ENCODE data around the gene AMOTL1.

The AMOTL1 gene

DNA sequence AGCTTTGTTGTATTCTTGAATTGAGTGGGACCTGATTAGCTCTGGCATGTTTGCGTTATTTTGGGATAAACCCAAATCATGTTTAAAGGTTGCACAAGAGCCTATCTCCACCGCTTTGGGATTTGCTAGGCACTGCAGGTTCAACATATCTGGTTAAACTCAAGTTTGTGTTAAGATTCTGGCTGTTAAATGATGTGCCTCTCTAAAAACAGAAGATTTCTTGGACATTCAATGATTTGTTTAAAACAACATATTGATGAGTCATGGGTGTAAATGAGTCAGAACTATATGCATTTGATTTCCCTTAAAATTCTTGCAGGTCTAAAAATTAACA, 67.4 kb downstream of the AMOTL1 start:
- Histone ChIP-seq H3K36me3 (peaks cover 73% of the 10 kb centered on the region), H3K27me3 (no peaks in the 10 kb centered on the region), H3K4me3 (ENCODE audit: low read depth, low read length) (no peak overlapping the region), H3K4me1 (no peaks in the 10 kb centered on the region; the same call in 1 of the 2 replicates), H3K9me3 (no peaks in the 10 kb centered on the region)
- TF ChIP-seq, protein P1, sequence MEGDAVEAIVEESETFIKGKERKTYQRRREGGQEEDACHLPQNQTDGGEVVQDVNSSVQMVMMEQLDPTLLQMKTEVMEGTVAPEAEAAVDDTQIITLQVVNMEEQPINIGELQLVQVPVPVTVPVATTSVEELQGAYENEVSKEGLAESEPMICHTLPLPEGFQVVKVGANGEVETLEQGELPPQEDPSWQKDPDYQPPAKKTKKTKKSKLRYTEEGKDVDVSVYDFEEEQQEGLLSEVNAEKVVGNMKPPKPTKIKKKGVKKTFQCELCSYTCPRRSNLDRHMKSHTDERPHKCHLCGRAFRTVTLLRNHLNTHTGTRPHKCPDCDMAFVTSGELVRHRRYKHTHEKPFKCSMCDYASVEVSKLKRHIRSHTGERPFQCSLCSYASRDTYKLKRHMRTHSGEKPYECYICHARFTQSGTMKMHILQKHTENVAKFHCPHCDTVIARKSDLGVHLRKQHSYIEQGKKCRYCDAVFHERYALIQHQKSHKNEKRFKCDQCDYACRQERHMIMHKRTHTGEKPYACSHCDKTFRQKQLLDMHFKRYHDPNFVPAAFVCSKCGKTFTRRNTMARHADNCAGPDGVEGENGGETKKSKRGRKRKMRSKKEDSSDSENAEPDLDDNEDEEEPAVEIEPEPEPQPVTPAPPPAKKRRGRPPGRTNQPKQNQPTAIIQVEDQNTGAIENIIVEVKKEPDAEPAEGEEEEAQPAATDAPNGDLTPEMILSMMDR (IDR thresholded peaks at IDR 0.05; ENCODE audit: low read depth, low read length) = no peak
- DNase-seq = no peak

DNA sequence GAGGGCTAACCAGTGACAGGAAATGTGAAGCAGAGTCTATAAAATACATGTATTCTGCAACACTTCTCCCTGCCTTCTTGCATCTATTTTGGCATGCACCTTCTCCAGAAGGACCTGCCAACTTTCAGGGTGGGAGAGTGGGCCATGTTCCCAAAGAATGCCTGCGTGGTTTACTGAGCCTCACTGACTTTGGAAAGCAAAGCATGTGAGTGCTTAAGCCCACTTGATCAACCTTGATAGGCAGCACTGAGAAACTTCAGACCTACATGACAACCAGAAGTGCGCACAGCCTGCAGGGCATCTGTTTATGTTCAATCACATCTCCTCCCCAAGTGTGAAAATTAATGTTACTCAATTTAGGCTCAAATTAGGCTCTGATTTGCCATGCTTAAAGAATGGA, 69.2 kb downstream of the AMOTL1 start:
- TF ChIP-seq, protein P1 (IDR thresholded peaks at IDR 0.05; ENCODE audit: low read depth, low read length) = no peak
- peaks cover 57% of the 10 kb centered on the region for H3K36me3 ChIP-seq
- no peaks in the 10 kb centered on the region for H3K9me3 ChIP-seq
- H3K4me1 ChIP-seq = no peaks in the 10 kb centered on the region; the same call in 1 of the 2 replicates
- DNase-seq = no peak
- no peak overlapping the region for H3K4me3 ChIP-seq (ENCODE audit: low read depth, low read length)
- H3K27me3 ChIP-seq = no peaks in the 10 kb centered on the region

DNA sequence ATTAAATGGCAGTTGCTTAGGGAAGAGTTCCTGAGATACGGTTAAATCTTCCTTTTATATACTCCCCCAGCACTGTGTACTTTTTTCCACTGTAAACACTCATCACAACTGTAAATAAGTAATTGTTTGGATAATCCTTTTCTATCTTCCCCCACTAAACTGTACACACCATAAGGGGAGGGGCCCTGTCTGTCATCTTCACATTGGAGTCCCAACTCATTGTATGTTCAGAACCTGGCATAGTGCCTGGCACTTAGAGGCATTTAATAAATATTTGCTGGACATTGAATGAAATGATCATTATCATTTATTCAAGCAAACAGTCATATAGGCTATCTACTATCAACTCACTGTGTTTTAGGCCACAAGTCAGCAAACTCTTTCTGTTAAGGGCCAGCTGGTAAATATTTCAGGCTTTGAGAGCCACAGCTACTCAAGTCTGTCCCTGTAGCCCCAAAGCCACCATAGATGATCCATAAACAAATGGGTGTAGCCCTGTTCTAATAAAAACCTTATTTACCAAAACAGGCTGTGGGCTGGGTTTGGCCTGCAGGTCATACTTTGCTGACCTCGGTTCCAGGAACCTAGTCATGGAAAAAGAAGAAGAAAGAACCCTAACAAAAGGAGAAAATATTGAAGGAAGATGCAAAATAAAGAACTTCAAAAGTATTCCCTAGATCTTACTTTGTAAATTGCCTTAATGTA, 70.0 kb downstream of the AMOTL1 start:
- TF ChIP-seq, protein P1 (IDR thresholded peaks at IDR 0.05; ENCODE audit: low read depth, low read length) = no peak
- Histone ChIP-seq H3K4me1 (no peaks in the 10 kb centered on the region; the same call in 1 of the 2 replicates), H3K4me3 (ENCODE audit: low read depth, low read length) (no peak overlapping the region), H3K36me3 (peaks cover 48% of the 10 kb centered on the region), H3K27me3 (no peaks in the 10 kb centered on the region), H3K9me3 (no peaks in the 10 kb centered on the region)
- no peak for DNase-seq

DNA sequence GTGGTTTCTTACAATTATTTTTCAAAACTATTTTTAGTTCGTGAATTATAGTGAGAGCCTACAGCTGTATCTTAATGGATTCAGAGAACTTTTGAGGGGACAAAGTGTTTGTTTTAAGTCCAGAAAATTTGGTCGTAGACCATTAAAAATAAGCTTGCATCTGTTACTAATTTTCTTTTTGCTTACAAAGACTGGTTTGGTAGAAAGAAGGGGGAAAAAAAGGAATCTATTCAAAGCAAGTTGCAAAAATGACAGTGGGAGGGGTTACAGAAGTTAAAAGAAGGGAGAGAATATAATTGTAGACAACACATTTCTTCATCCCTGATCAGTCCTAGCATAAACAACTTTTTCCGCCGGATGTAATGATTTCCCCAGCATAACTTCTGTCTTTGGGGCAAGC, 72.1 kb downstream of the AMOTL1 start:
- Histone ChIP-seq H3K36me3 (peaks cover 32% of the 10 kb centered on the region), H3K4me1 (no peaks in the 10 kb centered on the region; the same call in 1 of the 2 replicates), H3K4me3 (ENCODE audit: low read depth, low read length) (no peak overlapping the region), H3K9me3 (no peaks in the 10 kb centered on the region), H3K27me3 (no peaks in the 10 kb centered on the region)
- DNase-seq = no peak
- TF ChIP-seq, protein P1 (IDR thresholded peaks at IDR 0.05; ENCODE audit: low read depth, low read length) = no peak

DNA sequence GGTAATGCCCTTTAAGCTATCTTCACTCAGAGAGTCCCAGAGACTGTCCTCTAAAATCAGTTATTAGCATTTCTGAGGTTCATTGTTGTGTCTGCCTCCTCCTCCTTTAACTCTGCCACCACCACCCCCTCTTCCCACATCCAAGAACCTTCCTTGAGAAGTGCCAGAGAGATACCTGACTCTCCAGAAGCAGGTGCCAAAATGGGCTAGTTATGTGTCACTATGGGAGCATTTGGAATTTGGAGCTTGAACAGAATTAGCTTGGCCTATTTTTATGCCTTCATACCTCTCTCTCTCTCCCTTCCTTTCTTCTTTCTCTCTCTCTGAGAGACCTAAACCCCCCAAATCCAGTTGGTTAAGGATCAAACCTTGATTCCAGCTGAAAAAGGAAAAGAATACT, 75.9 kb downstream of the AMOTL1 start:
- Histone ChIP-seq H3K9me3 (no peaks in the 10 kb centered on the region), H3K27me3 (no peaks in the 10 kb centered on the region), H3K36me3 (peaks cover 11% of the 10 kb centered on the region), H3K4me1 (no peaks in the 10 kb centered on the region), H3K4me3 (ENCODE audit: low read depth, low read length) (no peak overlapping the region)
- no peak for DNase-seq
- TF ChIP-seq, protein P1 (IDR thresholded peaks at IDR 0.05; ENCODE audit: low read depth, low read length) = no peak

DNA sequence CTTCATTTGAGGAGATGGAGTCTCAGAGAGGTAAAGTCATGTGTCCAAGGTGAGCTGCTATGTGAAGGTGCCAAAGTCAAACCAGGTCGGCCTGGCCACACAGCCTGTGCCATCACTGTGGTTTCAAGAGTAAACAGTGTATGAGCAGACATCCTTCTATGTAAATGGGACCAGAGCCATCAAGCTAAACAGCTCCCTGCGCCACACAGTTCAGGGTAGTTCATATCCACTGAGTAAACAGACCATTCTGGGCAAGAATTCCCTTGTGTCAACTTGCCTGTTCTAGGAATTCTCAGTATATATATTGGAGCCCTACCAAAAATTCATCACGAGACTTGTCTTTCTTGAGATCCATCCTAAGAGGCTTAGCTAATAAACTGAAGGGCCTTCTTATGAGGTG, 77.5 kb downstream of the AMOTL1 start:
- TF ChIP-seq, protein P1 (IDR thresholded peaks at IDR 0.05; ENCODE audit: low read depth, low read length) = no peak
- Histone ChIP-seq H3K4me3 (ENCODE audit: low read depth, low read length) (no peak overlapping the region), H3K36me3 (peaks cover 14% of the 10 kb centered on the region), H3K4me1 (no peaks in the 10 kb centered on the region), H3K27me3 (no peaks in the 10 kb centered on the region), H3K9me3 (no peaks in the 10 kb centered on the region)
- no peak for DNase-seq
